ENCODE results near the gene MAGI1.

GRCh38 chr3:66048051-66048395, 9.3 kb upstream of the MAGI1 start:
- TF ChIP-seq CTCF (conservative IDR thresholded peaks at IDR 0.05 in 1 of 2, IDR thresholded peaks at IDR 0.05 in 1 of 2; ENCODE audit: low read depth in 1 of 2, low read length in 2 of 2) (no peak), EZH2 (IDR thresholded peaks at IDR 0.05; ENCODE audit: low read length, missing control alignments) (no peak)
